Measurements from ENCODE around the gene CYGB. TPM values are rescaled to one million over a fixed set of nuclear protein-coding genes. Genes with fewer than 3 reads are reported as not detected.
A peak's percentile ranks its signal among the peaks of the same experiment; 100 is the strongest.

The CYGB gene
- total and polyA plus RNA-seq, 2 of the 13 experiments (the other 11 are each of a cell fraction or from before 2014, with no cell fraction given), result 18.9 to 27.1 TPM

DNA sequence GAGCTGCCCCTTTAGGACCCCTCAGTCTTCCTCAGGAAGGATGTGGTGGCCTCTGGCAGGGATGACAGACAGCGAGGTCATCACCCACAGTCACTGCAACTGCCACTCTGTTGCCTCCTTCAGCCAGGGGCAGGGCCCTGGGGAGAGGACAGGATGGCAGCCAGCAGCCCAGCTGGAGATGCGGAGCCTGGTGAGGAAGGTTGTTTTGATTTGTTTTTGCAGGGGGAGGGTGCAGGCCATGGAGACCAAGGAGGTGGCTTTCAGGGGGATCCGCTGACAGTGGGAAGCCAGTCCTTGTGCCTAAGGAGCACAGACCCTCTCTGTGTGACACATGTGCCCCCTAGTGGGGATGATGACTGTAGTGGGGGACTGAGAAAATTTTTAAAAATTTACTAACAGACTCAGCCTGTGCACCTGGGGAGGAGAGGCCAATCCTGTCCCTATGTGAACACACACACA is 9.7 kb upstream of the CYGB start (continued):
- TF ChIP-seq, protein P1, sequence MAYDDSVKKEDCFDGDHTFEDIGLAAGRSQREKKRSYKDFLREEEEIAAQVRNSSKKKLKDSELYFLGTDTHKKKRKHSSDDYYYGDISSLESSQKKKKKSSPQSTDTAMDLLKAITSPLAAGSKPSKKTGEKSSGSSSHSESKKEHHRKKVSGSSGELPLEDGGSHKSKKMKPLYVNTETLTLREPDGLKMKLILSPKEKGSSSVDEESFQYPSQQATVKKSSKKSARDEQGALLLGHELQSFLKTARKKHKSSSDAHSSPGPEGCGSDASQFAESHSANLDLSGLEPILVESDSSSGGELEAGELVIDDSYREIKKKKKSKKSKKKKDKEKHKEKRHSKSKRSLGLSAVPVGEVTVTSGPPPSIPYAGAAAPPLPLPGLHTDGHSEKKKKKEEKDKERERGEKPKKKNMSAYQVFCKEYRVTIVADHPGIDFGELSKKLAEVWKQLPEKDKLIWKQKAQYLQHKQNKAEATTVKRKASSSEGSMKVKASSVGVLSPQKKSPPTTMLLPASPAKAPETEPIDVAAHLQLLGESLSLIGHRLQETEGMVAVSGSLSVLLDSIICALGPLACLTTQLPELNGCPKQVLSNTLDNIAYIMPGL (CRISPR knock-in tag; IDR thresholded peaks at IDR 0.05; ENCODE audit: borderline replicate concordance in 1 of 2, low read depth in 1 of 2), result peak; percentile 78 to 88
- TF ChIP-seq ZNF747 (CRISPR knock-in tag; IDR thresholded peaks at IDR 0.05; ENCODE audit: borderline replicate concordance), result peak; percentile 18; the same call in 1 of the 2 replicates
- peak; percentile 69 for TF ChIP-seq ZNF407 (CRISPR knock-in tag; IDR thresholded peaks at IDR 0.05; ENCODE audit: not compliant biosample characterization)
- TF ChIP-seq ZNF24 (IDR thresholded peaks at IDR 0.05), result no peak
- TF ChIP-seq TARDBP (CRISPR knock-in tag; IDR thresholded peaks at IDR 0.05), result peak; percentile 79
- TF ChIP-seq ZNF543 (CRISPR knock-in tag; IDR thresholded peaks at IDR 0.05), result no peak
- no peak for TF ChIP-seq CHCHD3 (CRISPR knock-in tag; IDR thresholded peaks at IDR 0.05)
- peak; percentile 21; the same call in 1 of the 2 replicates for TF ChIP-seq HOXA3 (CRISPR knock-in tag; IDR thresholded peaks at IDR 0.05)
- peak; percentile 93 for TF ChIP-seq STAG1 (CRISPR knock-in tag; IDR thresholded peaks at IDR 0.05)
- no peak for TF ChIP-seq SYNCRIP (IDR thresholded peaks at IDR 0.05; ENCODE audit: insufficient read depth, low read depth, low read length)
- TF ChIP-seq KLF9 (CRISPR knock-in tag; IDR thresholded peaks at IDR 0.05; ENCODE audit: low read depth), result no peak
- TF ChIP-seq ZBTB33 (CRISPR knock-in tag; IDR thresholded peaks at IDR 0.05), result peak; percentile 77
- peak; percentile 35 for TF ChIP-seq SAP130 (CRISPR knock-in tag; IDR thresholded peaks at IDR 0.05; ENCODE audit: low read depth)
- TF ChIP-seq, protein P2, sequence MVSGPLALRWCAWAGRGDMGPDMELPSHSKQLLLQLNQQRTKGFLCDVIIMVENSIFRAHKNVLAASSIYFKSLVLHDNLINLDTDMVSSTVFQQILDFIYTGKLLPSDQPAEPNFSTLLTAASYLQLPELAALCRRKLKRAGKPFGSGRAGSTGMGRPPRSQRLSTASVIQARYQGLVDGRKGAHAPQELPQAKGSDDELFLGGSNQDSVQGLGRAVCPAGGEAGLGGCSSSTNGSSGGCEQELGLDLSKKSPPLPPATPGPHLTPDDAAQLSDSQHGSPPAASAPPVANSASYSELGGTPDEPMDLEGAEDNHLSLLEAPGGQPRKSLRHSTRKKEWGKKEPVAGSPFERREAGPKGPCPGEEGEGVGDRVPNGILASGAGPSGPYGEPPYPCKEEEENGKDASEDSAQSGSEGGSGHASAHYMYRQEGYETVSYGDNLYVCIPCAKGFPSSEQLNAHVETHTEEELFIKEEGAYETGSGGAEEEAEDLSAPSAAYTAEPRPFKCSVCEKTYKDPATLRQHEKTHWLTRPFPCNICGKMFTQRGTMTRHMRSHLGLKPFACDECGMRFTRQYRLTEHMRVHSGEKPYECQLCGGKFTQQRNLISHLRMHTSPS (CRISPR knock-in tag; IDR thresholded peaks at IDR 0.05; ENCODE audit: low read depth), result 0 out of 2 replicates have a peak, but pooled peaks have one; percentile 25
- no peak; the same call in 1 of the 2 replicates for TF ChIP-seq ZNF335 (CRISPR knock-in tag; IDR thresholded peaks at IDR 0.05)
- no peak for TF ChIP-seq JUND (CRISPR knock-in tag; IDR thresholded peaks at IDR 0.05)
